Measurements from ENCODE around the gene SPTBN4. TPM values are rescaled to one million over a fixed set of nuclear protein-coding genes. Genes with fewer than 3 reads are reported as not detected.

Gene SPTBN4
- total RNA-seq, 1 experiment from 2014 or later = 0.63 TPM

DNA sequence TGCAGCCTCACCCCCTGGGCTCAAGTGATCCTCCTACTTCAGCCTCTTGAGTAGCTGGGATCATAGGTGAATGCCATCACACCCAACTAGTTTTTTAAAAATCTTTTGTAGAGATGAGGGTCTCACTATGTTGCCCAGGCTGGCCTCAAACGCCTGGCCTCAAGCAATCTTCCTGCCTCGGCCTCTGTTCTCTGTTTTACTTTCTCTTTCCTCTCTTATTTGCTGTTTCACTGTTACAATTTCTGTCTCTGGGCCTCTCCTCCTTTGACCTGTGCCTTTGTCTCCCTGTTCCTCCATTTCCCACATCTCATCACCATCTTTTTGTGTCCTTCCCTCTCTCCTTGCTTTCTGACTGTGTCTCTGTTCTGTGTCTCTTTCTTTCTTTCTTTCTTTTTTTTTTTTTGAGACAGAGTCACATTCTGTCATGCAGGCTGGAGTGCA is 119.2 kb downstream of the SPTBN4 start:
- Mint-ChIP-seq H3K36me3 (ENCODE audit: insufficient read depth, unreplicated experiment) (peaks cover 14% of the 10 kb centered on the region), H3K4me1 (ENCODE audit: insufficient read depth, unreplicated experiment) (peaks cover 24% of the 10 kb centered on the region), H3K4me3 (ENCODE audit: unreplicated experiment) (peak overlapping the region; percentile 6), H3K9me3 (ENCODE audit: unreplicated experiment) (no peaks in the 10 kb centered on the region), H3K27ac (ENCODE audit: low read depth, unreplicated experiment) (peak overlapping the region; percentile 6), H3K27me3 (ENCODE audit: insufficient read depth, unreplicated experiment) (no peaks in the 10 kb centered on the region)
- POLR2A ChIA-PET = interaction anchor here (0.9 to 1.5 kb wide), 6 partner anchors 9 to 167 kb away, joined by 3 to 4 read pairs (median 3); partner anchors contain the start of gene BLVRB
- no TSS peak for BruUV-seq (replicated peaks)
- intact Hi-C loops (cut with micrococcal nuclease) = no loop called here
- CTCF ChIA-PET = interaction anchor here (0.5 to 1.3 kb wide), 5 partner anchors 11 to 281 kb away, joined by 3 to 6 read pairs (median 3); no protein-coding TSS in a partner anchor
- no peak for DNase-seq (ENCODE audit: unreplicated experiment)
- no peak for TF ChIP-seq CTCF (IDR thresholded peaks at IDR 0.05; ENCODE audit: unreplicated experiment)

- ChIA-PET POLR2A (interaction anchor here (0.9 to 1.5 kb wide), 3 partner anchors 9 to 23 kb away, joined by 3 read pairs; no protein-coding TSS in a partner anchor), CTCF (interaction anchor here (0.6 to 1.1 kb wide), 5 partner anchors 12 to 281 kb away, joined by 3 to 6 read pairs (median 3); no protein-coding TSS in a partner anchor)
- intact Hi-C loops (cut with micrococcal nuclease) = no loop called here
- no peaks in the 10 kb centered on the region for H3K9me3 Mint-ChIP-seq (ENCODE audit: unreplicated experiment)
- peaks cover 24% of the 10 kb centered on the region for H3K4me1 Mint-ChIP-seq (ENCODE audit: insufficient read depth, unreplicated experiment)
- no peaks in the 10 kb centered on the region for H3K27me3 Mint-ChIP-seq (ENCODE audit: insufficient read depth, unreplicated experiment)
- TF ChIP-seq CTCF (IDR thresholded peaks at IDR 0.05; ENCODE audit: unreplicated experiment) = no peak
- no peak overlapping the region for H3K4me3 Mint-ChIP-seq (ENCODE audit: unreplicated experiment)
- BruUV-seq (replicated peaks) = no TSS peak
- H3K36me3 Mint-ChIP-seq (ENCODE audit: insufficient read depth, unreplicated experiment) = peaks cover 8% of the 10 kb centered on the region
- H3K27ac Mint-ChIP-seq (ENCODE audit: low read depth, unreplicated experiment) = peak overlapping the region; percentile 6
- DNase-seq (ENCODE audit: unreplicated experiment) = no peak
These were observed 119.8 kb downstream of the SPTBN4 start for GRCh38 chr19:40586611-40587010.

GRCh38 chr19:40588110-40588854 is 121.5 kb downstream of the SPTBN4 start:
- no peak overlapping the region for H3K4me3 Mint-ChIP-seq (ENCODE audit: unreplicated experiment)

More at GRCh38 chr19:40588110-40588854, 121.5 kb downstream of the SPTBN4 start:
- intact Hi-C loops (cut with micrococcal nuclease) = no loop called here
- Mint-ChIP-seq H3K36me3 (ENCODE audit: insufficient read depth, unreplicated experiment) (no peaks in the 10 kb centered on the region), H3K9me3 (ENCODE audit: unreplicated experiment) (no peaks in the 10 kb centered on the region), H3K27ac (ENCODE audit: low read depth, unreplicated experiment) (peak overlapping the region; percentile 46), H3K27me3 (ENCODE audit: insufficient read depth, unreplicated experiment) (no peaks in the 10 kb centered on the region), H3K4me1 (ENCODE audit: insufficient read depth, unreplicated experiment) (peaks cover 24% of the 10 kb centered on the region)
- ChIA-PET POLR2A (interaction anchor here (1.4 kb wide), 1 partner anchor 12 kb away, joined by 3 read pairs; no protein-coding TSS in a partner anchor), CTCF (interaction anchor here (0.7 to 1.1 kb wide), 3 partner anchors 18 to 47 kb away, joined by 3 to 4 read pairs (median 3); no protein-coding TSS in a partner anchor)
- BruUV-seq (replicated peaks) = no TSS peak
- DNase-seq (ENCODE audit: unreplicated experiment) = peak; percentile 34
- TF ChIP-seq CTCF (IDR thresholded peaks at IDR 0.05; ENCODE audit: unreplicated experiment) = no peak
